ENCODE data around the gene TCF7L1. TPM values are rescaled to one million over a fixed set of nuclear protein-coding genes. Genes with fewer than 3 reads are reported as not detected.

TCF7L1 gene
- total RNA-seq, result 1 to 10 TPM in 2 of 4 donors, under 1 TPM in 2; 0.75 to 2.9 (median 1.1) TPM

GRCh38 chr2:85132834-85133637 is at the start of gene TCF7L1:
TCF7L1 (plus strand) TSS chr2:85133392; CDS start chr2:85133685, 293 bp downstream.
- H3K9me3 ChIP-seq, result no peaks in the 10 kb centered on the region
- TF ChIP-seq CTCF (IDR thresholded peaks at IDR 0.05), result peak; percentile 61 to 80 (median 69)
- TF ChIP-seq POLR2A (IDR thresholded peaks at IDR 0.05), result no peak
- no peak for TF ChIP-seq EP300 (IDR thresholded peaks at IDR 0.05; ENCODE audit: low read depth)
- TF ChIP-seq POLR2AphosphoS5 (IDR thresholded peaks at IDR 0.05), result peak in 1 of 3 donors; percentile 21
- in situ Hi-C loops (cut with MboI; ENCODE audit: low pct_ligation_motif_present in 1 of 4, low pct_unique_long_range_greater_than_20kb in 1 of 4, low sequenced_read_pairs in 3 of 4) (loop anchor here in 3 of 4 donors (10.0 to 25.0 kb wide), 2 partner anchors 152 to 154 kb away; no protein-coding TSS in a partner anchor), intact Hi-C loops (cut with DNase I; ENCODE audit: low total_unique reads) (loop anchor here (2.0 to 10.0 kb wide), 3 partner anchors 72 to 152 kb away; no protein-coding TSS in a partner anchor)
- H3K4me1 ChIP-seq, result peaks cover 0 to 28% (median 15%) of the 10 kb centered on the region in 4 donors
- peak within 1 kb of the TSS; percentile 75 to 87 (median 77) for H3K27ac ChIP-seq
- H3K36me3 ChIP-seq, result no peaks in the 10 kb centered on the region
- H3K4me3 ChIP-seq, result peak within 1 kb of the TSS; percentile 53 to 74 (median 58)
- peaks cover 50% of the 10 kb centered on the region for H3K27me3 ChIP-seq
- DNase-seq, result peak; percentile 69
- WGBS, 2 donors (ENCODE audit: low coverage in 1 of 2), result 0% methylated on average over 49 of the region's 91 CpGs; no CpG with 5 or more reads in 1 of the 2 donors

GRCh38 chr2:85085563-85085962 is 47.6 kb upstream of the TCF7L1 start:
- H3K36me3 ChIP-seq, result no peaks in the 10 kb centered on the region
- H3K27ac ChIP-seq, result no peak overlapping the region
- H3K9me3 ChIP-seq, result peaks cover 0 to 7% of the 10 kb centered on the region in 2 donors
- no peak overlapping the region for H3K4me3 ChIP-seq
- no peaks in the 10 kb centered on the region for H3K4me1 ChIP-seq
- in situ Hi-C loops (cut with MboI; ENCODE audit: low pct_ligation_motif_present in 1 of 4, low pct_unique_long_range_greater_than_20kb in 1 of 4, low sequenced_read_pairs in 3 of 4), result no loop called here
- 52% methylated on average over 3 of the region's 3 CpGs; no CpG with 5 or more reads in 1 of the 2 donors for WGBS, 2 donors (ENCODE audit: low coverage in 1 of 2)
- DNase-seq, result no peak
- H3K27me3 ChIP-seq, result peaks cover 7% of the 10 kb centered on the region
- intact Hi-C loops (cut with DNase I; ENCODE audit: low total_unique reads), result no loop called here
- TF ChIP-seq POLR2AphosphoS5 (IDR thresholded peaks at IDR 0.05) (no peak), POLR2A (IDR thresholded peaks at IDR 0.05) (no peak), CTCF (IDR thresholded peaks at IDR 0.05) (no peak), EP300 (IDR thresholded peaks at IDR 0.05; ENCODE audit: low read depth) (no peak)

- H3K36me3 ChIP-seq, result no peaks in the 10 kb centered on the region
- peaks cover 7% of the 10 kb centered on the region for H3K27me3 ChIP-seq
- no peak for DNase-seq
- intact Hi-C loops (cut with DNase I; ENCODE audit: low total_unique reads) (no loop called here), in situ Hi-C loops (cut with MboI; ENCODE audit: low pct_ligation_motif_present in 1 of 4, low pct_unique_long_range_greater_than_20kb in 1 of 4, low sequenced_read_pairs in 3 of 4) (no loop called here)
- no peaks in the 10 kb centered on the region for H3K9me3 ChIP-seq
- TF ChIP-seq POLR2AphosphoS5 (IDR thresholded peaks at IDR 0.05) (no peak), POLR2A (IDR thresholded peaks at IDR 0.05) (no peak), CTCF (IDR thresholded peaks at IDR 0.05) (no peak), EP300 (IDR thresholded peaks at IDR 0.05; ENCODE audit: low read depth) (no peak)
- 87 to 94% methylated on average over 3 to 5 of the region's 5 CpGs for WGBS, 2 donors (ENCODE audit: low coverage in 1 of 2)
- no peaks in the 10 kb centered on the region for H3K4me1 ChIP-seq
- no peak overlapping the region for H3K27ac ChIP-seq
- no peak overlapping the region for H3K4me3 ChIP-seq
These were observed 45.7 kb upstream of the TCF7L1 start for GRCh38 chr2:85087541-85087940.

- Histone ChIP-seq H3K27ac (no peak overlapping the region), H3K4me3 (no peak overlapping the region), H3K4me1 (no peaks in the 10 kb centered on the region), H3K9me3 (no peaks in the 10 kb centered on the region), H3K36me3 (no peaks in the 10 kb centered on the region), H3K27me3 (peaks cover 7% of the 10 kb centered on the region)
- no peak for DNase-seq
- WGBS, 2 donors (ENCODE audit: low coverage in 1 of 2), result 60 to 87% methylated on average over 1 to 2 of the region's 2 CpGs
- in situ Hi-C loops (cut with MboI; ENCODE audit: low pct_ligation_motif_present in 1 of 4, low pct_unique_long_range_greater_than_20kb in 1 of 4, low sequenced_read_pairs in 3 of 4) (no loop called here), intact Hi-C loops (cut with DNase I; ENCODE audit: low total_unique reads) (no loop called here)
- TF ChIP-seq POLR2A (IDR thresholded peaks at IDR 0.05) (no peak), POLR2AphosphoS5 (IDR thresholded peaks at IDR 0.05) (no peak), EP300 (IDR thresholded peaks at IDR 0.05; ENCODE audit: low read depth) (no peak), CTCF (IDR thresholded peaks at IDR 0.05) (no peak)
These were observed 44.3 kb upstream of the TCF7L1 start for GRCh38 chr2:85088921-85089320.
